ENCODE data around the gene THEMIS.
"Not testable (repeated sequence)": the region's sequence is repeated elsewhere in the genome, so short reads cannot be mapped to it uniquely, and the experiment has no call there.

Gene THEMIS

DNA sequence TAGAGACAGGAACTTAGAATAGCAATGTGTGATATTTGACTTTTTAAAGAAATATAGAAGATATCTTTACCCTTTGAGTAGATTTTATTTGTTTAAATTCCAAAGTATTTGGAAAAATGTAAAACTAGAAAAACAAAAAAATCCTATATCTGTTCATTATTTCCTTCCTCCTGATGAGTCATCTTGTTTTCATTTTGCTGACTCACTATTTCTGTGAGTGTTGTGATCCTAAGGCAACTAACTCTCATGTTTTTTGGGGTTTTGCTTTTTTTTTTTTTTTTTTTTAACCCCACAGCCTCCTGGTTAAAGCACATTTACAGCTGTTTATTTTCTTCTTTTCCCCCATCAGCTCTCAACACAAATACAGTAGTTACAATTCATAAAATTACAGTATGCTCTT, 37.8 kb upstream of the THEMIS start:
- TF ChIP-seq, protein P1, sequence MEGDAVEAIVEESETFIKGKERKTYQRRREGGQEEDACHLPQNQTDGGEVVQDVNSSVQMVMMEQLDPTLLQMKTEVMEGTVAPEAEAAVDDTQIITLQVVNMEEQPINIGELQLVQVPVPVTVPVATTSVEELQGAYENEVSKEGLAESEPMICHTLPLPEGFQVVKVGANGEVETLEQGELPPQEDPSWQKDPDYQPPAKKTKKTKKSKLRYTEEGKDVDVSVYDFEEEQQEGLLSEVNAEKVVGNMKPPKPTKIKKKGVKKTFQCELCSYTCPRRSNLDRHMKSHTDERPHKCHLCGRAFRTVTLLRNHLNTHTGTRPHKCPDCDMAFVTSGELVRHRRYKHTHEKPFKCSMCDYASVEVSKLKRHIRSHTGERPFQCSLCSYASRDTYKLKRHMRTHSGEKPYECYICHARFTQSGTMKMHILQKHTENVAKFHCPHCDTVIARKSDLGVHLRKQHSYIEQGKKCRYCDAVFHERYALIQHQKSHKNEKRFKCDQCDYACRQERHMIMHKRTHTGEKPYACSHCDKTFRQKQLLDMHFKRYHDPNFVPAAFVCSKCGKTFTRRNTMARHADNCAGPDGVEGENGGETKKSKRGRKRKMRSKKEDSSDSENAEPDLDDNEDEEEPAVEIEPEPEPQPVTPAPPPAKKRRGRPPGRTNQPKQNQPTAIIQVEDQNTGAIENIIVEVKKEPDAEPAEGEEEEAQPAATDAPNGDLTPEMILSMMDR (IDR thresholded peaks at IDR 0.05; ENCODE audit: insufficient read depth, missing control alignments), result no peak
- no peak for DNase-seq (ENCODE audit: insufficient read length, low spot score)
- FAIRE-seq, result no peak

DNA sequence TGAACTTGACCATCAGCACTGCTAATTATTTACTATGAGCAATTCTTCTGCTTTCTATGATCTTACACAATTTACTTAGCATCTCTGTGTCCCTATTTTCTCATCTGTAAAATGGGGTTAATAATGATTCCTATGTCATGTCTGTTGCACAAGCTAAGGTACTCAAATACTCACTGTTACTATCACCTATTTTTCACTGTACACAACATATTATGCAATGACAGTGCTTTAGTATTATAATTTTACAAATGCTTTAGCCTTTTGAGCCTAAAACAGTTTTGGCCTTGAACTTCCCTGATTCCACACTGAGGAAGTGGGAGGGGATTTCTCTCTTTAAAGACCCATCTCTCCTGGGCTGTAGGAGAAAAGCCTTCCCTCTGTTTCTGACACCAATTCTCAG, 36.9 kb upstream of the THEMIS start:
- peak; percentile 56 for FAIRE-seq
- DNase-seq (ENCODE audit: insufficient read length, low spot score), result no peak

DNA sequence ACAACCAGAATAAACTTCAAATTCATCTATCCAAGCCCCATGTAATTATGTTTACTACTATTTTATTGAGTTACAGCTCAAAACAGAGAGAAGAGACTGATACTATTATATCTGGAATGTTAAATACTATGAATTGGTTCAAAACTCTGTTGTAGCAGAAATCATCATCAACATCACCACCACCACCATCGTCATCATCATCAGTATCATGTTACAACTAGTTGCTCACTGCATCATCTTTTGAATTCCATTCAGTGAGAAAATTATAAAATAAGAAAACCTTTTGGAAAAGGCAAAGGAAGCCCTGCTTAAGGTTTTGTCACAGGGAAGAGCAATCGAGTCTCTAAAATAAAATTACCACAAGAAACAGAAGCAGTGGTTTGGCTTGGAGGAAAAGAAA, 36.2 kb upstream of the THEMIS start:
- no peak for DNase-seq (ENCODE audit: insufficient read length, low spot score)
- TF ChIP-seq, protein P1 (IDR thresholded peaks at IDR 0.05; ENCODE audit: insufficient read depth, missing control alignments), result no peak
- no peak for FAIRE-seq

More for the DNA sequence above, 36.9 kb upstream of the THEMIS start:
- TF ChIP-seq, protein P1 (IDR thresholded peaks at IDR 0.05; ENCODE audit: insufficient read depth, missing control alignments), result no peak

DNA sequence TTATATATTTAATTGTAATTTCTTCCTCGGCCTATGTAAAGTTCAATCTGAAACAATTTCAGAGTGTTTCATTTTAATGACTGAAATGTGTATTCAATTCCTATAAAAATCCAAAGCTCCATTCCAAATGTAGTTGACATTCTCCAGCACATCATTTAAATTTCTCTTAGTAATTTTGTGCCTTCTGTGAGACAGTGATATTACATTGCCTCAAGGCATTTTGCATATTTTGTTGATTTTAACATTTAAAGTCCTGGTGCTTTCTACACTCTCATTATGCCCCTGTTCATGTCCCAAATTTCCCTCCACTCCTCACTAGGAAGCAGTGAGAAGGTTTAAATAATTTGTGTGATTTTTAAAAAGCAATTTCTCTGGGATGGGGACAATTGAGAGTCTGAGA, 34.1 kb upstream of the THEMIS start:
- TF ChIP-seq, protein P1 (IDR thresholded peaks at IDR 0.05; ENCODE audit: insufficient read depth, missing control alignments), result no peak
- FAIRE-seq (no peak), DNase-seq (ENCODE audit: insufficient read length, low spot score) (no peak)

DNA sequence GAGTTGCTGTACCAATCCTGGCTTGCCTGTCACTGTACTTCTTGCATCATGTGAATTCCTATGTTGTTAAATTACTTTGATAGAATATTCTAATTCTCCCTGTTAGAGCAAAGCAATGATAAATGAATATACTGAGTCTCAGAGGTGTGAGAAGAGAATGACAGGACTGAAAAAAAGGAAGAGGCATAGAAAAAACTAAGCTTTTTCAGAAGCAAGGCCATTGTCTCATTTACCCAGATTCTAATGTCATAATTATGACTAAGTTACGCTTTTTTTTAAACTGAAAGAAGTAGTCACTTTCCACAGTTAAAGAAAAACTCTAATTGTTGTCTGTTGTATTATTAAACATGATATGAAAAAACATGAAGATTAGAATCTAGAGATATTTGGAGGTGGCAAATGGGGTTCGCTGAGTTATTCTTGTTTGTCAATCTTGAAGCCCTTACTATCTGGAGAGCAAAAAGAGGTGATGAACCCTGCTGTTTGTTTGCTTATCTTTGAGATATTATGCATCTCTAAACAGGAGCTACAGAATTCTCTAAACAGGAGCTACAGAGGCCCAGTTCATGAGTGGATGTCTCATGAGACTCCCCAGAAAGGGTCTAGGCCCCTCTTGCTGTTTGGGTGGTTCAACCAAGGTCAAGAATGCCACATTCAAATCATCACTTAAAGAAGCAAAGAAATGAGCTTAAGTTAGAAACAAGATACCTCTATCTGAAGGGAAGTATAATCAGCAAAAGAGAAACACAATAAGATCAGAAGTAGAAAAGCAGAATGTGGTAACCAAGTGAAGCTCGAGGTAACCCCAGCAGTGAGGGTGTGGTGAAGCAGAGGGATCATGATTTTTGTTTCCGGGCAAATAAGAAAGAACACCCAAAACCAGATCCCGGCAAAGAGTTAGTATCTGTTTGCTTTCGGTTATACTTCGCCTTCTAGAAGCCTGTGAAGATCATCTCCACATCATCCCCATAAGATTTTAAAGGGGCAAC, 33.3 kb upstream of the THEMIS start:
- TF ChIP-seq, protein P1 (IDR thresholded peaks at IDR 0.05; ENCODE audit: insufficient read depth, missing control alignments), result no peak
- no peak for DNase-seq (ENCODE audit: insufficient read length, low spot score)
- FAIRE-seq, result no peak

DNA sequence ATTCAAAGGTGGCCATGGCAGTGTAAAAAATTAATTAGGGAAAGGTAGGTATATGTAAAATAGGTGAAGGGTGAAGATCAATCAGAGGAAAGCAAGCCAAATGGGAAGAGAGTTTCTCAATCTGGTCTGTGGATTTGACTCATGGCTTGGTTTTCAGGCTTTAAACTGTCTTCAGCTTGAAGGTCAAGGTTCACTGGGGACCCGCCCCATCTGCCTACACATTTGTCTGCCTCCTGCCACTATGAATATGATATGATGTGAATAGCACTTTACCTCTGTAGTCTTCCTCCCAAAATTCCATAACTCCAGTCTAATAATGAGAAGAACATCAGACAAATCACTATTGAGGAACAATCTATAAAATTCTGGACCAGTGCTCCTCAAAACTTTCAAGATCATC, 32.3 kb upstream of the THEMIS start:
- FAIRE-seq (no peak), DNase-seq (ENCODE audit: insufficient read length, low spot score) (no peak)
- TF ChIP-seq, protein P1 (IDR thresholded peaks at IDR 0.05; ENCODE audit: insufficient read depth, missing control alignments), result no peak

DNA sequence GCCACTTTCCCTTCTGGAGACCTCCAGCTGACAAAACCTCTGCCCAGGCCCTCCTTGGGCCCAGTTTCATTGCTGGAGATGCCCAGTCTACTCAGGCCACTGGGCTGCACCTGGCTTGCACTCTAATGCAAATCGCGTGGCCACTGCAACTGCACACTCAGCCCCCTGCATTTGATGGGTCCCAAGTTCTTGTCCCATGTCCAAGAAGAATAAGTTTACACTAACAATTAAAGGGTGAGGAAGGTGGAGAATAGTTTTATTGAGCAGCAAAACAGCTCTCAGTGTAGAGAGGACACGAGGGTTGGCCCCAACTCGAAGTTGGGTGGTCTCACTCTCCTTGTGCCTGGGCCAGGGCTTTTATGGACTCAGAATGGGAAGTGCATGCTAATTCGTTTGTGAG, 31.9 kb upstream of the THEMIS start:
- TF ChIP-seq, protein P1 (IDR thresholded peaks at IDR 0.05; ENCODE audit: insufficient read depth, missing control alignments), result no peak
- DNase-seq (ENCODE audit: insufficient read length, low spot score), result no peak
- FAIRE-seq, result no peak

DNA sequence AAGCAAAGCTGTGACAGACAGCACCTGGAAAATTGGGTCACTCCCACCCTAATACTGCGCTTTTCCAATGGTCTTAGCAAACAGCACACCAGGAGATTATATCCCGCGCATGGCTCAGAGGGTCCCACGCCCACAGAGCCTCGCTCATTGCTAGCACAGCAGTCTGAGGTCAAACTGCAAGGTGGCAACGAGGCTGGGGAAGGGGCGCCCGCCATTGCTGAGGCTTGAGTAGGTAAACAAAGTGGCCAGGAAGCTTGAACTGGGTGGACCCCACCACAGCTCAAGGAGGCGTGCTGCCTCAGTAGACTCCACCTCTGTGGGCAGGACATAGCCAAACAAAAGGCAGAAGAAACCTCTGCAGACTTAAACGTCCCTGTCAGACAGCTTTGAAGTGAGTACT, 25.6 kb upstream of the THEMIS start:
- not testable (repeated sequence) for FAIRE-seq; DNase-seq (ENCODE audit: insufficient read length, low spot score)
